H9 (cell line): Measurements from ENCODE around the gene NEURL4. TPM values are rescaled to one million over a fixed set of nuclear protein-coding genes. Genes with fewer than 3 reads are reported as not detected.

Source experiments
- DNase-seq: peaks from one replicate; pipeline ENCODE4 v3.0.0-alpha.2; 2017
- H2AFZ ChIP-seq: one replicate; pipeline ENCODE4 v1.6.1; 2013; ENCODE audit warnings: mild to moderate bottlenecking, low read length, control low read depth, moderate library complexity
- H2AK5ac ChIP-seq: 2 replicates; pipeline ENCODE4 v1.6.1; 2013; ENCODE audit warnings: low read length, control low read depth, mixed read lengths; ENCODE audit not compliant: insufficient read length
- H2BK120ac ChIP-seq: one replicate; pipeline ENCODE4 v1.6.1; 2013; ENCODE audit warnings: low read depth, mild to moderate bottlenecking, low read length, control low read depth, inconsistent platforms; ENCODE audit not compliant: poor library complexity, severe bottlenecking
- H2BK12ac ChIP-seq: 2 replicates; pipeline ENCODE4 v1.6.1; 2013; ENCODE audit warnings: low read length, control low read depth, mixed read lengths, low read depth; ENCODE audit not compliant: insufficient read length
- H2BK15ac ChIP-seq: 2 replicates; pipeline ENCODE4 v1.6.1; 2013; ENCODE audit warnings: low read depth, low read length, control low read depth
- H2BK20ac ChIP-seq: one replicate; pipeline ENCODE4 v1.6.1; 2013; ENCODE audit warnings: low read depth, mild to moderate bottlenecking, low read length, control low read depth, inconsistent platforms; ENCODE audit not compliant: poor library complexity, severe bottlenecking
- H2BK5ac ChIP-seq: 2 replicates; pipeline ENCODE4 v1.6.1; 2013; ENCODE audit warnings: low read length, control low read depth, mixed read lengths; ENCODE audit not compliant: insufficient read length
- H3K14ac ChIP-seq: 2 replicates; pipeline ENCODE4 v1.6.1; 2013; ENCODE audit warnings: low read length, control low read depth; ENCODE audit not compliant: insufficient read depth
- H3K18ac ChIP-seq: 2 replicates; pipeline ENCODE4 v1.6.1; 2013; ENCODE audit warnings: low read depth, mild to moderate bottlenecking, mixed read lengths, low read length, control low read depth; ENCODE audit not compliant: insufficient read length
- H3K23ac ChIP-seq: 2 replicates; pipeline ENCODE4 v1.6.1; 2013; ENCODE audit warnings: low read length, control low read depth, mixed read lengths, low read depth; ENCODE audit not compliant: insufficient read length
- H3K23me2 ChIP-seq: 2 replicates; pipeline ENCODE4 v1.6.1; 2013; ENCODE audit warnings: low read depth, mild to moderate bottlenecking, mixed read lengths, low read length, control low read depth; ENCODE audit not compliant: insufficient read length, poor library complexity, severe bottlenecking
- H3K27ac ChIP-seq: 2 replicates; pipeline ENCODE4 v1.5.1; 2013; ENCODE audit warnings: low read length, control low read depth, mixed read lengths, low read depth; ENCODE audit not compliant: insufficient read length
- H3K27me3 ChIP-seq: 2 replicates; pipeline ENCODE4 v1.6.1; 2013; ENCODE audit warnings: low read length, control low read depth, inconsistent platforms; ENCODE audit not compliant: insufficient read depth
- H3K4ac ChIP-seq: 2 replicates; pipeline ENCODE4 v1.6.1; 2013; ENCODE audit warnings: low read depth, mild to moderate bottlenecking, control low read depth, inconsistent platforms, low read length, moderate library complexity
- H3K4me1 ChIP-seq: 2 replicates; pipeline ENCODE4 v1.6.1; 2013; ENCODE audit warnings: low read length, control low read depth, inconsistent platforms; ENCODE audit not compliant: insufficient read depth
- H3K4me2 ChIP-seq: 2 replicates; pipeline ENCODE4 v1.6.1; 2013; ENCODE audit warnings: low read length, control low read depth, mixed read lengths; ENCODE audit not compliant: insufficient read length, insufficient read depth
- H3K56ac ChIP-seq: 2 replicates; pipeline ENCODE4 v1.6.1; 2013; ENCODE audit warnings: low read depth, mild to moderate bottlenecking, mixed read lengths, low read length, control low read depth; ENCODE audit not compliant: insufficient read length
- H3K79me1 ChIP-seq: 2 replicates; pipeline ENCODE4 v1.6.1; 2013; ENCODE audit warnings: low read depth, mild to moderate bottlenecking, moderate library complexity, low read length, control low read depth, inconsistent platforms; ENCODE audit not compliant: insufficient read depth, poor library complexity, severe bottlenecking
- H3K79me2 ChIP-seq: 2 replicates; pipeline ENCODE4 v1.6.1; 2013; ENCODE audit warnings: low read length, control low read depth, inconsistent platforms; ENCODE audit not compliant: insufficient read depth
- H3K9ac ChIP-seq: 2 replicates; pipeline ENCODE4 v1.6.1; 2013; ENCODE audit warnings: low read length, control low read depth, mixed read lengths; ENCODE audit not compliant: insufficient read length; ENCODE audit errors: extremely low read depth
- H3K9me3 ChIP-seq: one replicate; pipeline ENCODE4 v1.6.1; 2013; ENCODE audit warnings: low read depth, low read length, inconsistent platforms; ENCODE audit not compliant: control insufficient read depth
- H3T11ph ChIP-seq: one replicate; pipeline ENCODE4 v1.6.1; 2013; ENCODE audit warnings: mild to moderate bottlenecking, low read length, control low read depth, inconsistent platforms
- H4K20me1 ChIP-seq: one replicate; pipeline ENCODE4 v1.6.1; 2013; ENCODE audit not compliant: control insufficient read depth, insufficient read length, insufficient read depth
- H4K5ac ChIP-seq: 2 replicates; pipeline ENCODE4 v1.6.1; 2013; ENCODE audit warnings: low read depth, mild to moderate bottlenecking, mixed read lengths, low read length, control low read depth; ENCODE audit not compliant: insufficient read length
- H4K8ac ChIP-seq: replicated peaks from 2 replicates; pipeline ENCODE4 v1.6.1; 2013; ENCODE audit warnings: low read length, control low read depth, mixed read lengths, low read depth; ENCODE audit not compliant: insufficient read length
- H4K91ac ChIP-seq: 2 replicates; pipeline ENCODE4 v1.6.1; 2013; ENCODE audit warnings: low read depth, mild to moderate bottlenecking, moderate library complexity, mixed read lengths, low read length, control low read depth; ENCODE audit not compliant: insufficient read length
- H3K27ac Mint-ChIP-seq, 3 experiments: 2 replicates in 2 of 3; 3 replicates in 1 of 3; pipeline ENCODE4 v1.8.0; 2020 to 2021; ENCODE audit warnings: mixed read lengths in 3 of 3, mild to moderate bottlenecking in 1 of 3, moderate library complexity in 1 of 3
- H3K27me3 Mint-ChIP-seq: 2 replicates; pipeline ENCODE4 v1.8.0; 2021; ENCODE audit warnings: low read depth, mild to moderate bottlenecking, moderate library complexity, mixed read lengths
- H3K36me3 Mint-ChIP-seq, 3 experiments: 2 replicates in 2 of 3; 3 replicates in 1 of 3; pipeline ENCODE4 v1.8.0; 2020 to 2021; ENCODE audit warnings: low read depth in 3 of 3, mixed read lengths in 3 of 3; ENCODE audit not compliant: insufficient read depth in 1 of 3
- H3K4me1 Mint-ChIP-seq, 2 experiments: 2 replicates each; pipeline ENCODE4 v1.8.0; 2020; ENCODE audit warnings: mixed read lengths in 2 of 2
- H3K4me3 Mint-ChIP-seq, 2 experiments: 2 replicates in 1 of 2; 3 replicates in 1 of 2; pipeline ENCODE4 v1.8.0; 2020 to 2021; ENCODE audit warnings: mild to moderate bottlenecking in 2 of 2, mixed read lengths in 2 of 2, moderate library complexity in 1 of 2
- H3K9me3 Mint-ChIP-seq, 2 experiments: 2 replicates in 1 of 2; 3 replicates in 1 of 2; pipeline ENCODE4 v1.8.0; 2020; ENCODE audit warnings: mild to moderate bottlenecking in 2 of 2, mixed read lengths in 2 of 2, moderate library complexity in 1 of 2
- WGBS: extraction: QIAGEN DNeasy Blood & Tissue Kit; methylation state at CpG from one replicate; pipeline ENCODE4 v1.1.7; 2013; ENCODE audit warnings: missing lambda C conversion rate, low lambda C conversion rate, mixed read lengths; ENCODE audit not compliant: insufficient read length; ENCODE audit errors: extremely low coverage; 5-methylcytosine and 5-hydroxymethylcytosine counted together
- total RNA-seq: library from RNA; stranded (reverse); gene quantifications from 2 replicates; pipeline ENCODE4 v1.2.1, GENCODE V29; 2021
- TF ChIP-seq, protein P1 (sequence below): fragments of 200-600 bp; sonication (generic); conservative IDR thresholded peaks from 3 replicates; pipeline ENCODE4 v1.8.0; 2021; ENCODE audit warnings: antibody characterized with exemption, mild to moderate bottlenecking

The NEURL4 gene
- total RNA-seq, 1 experiment from 2014 or later, result 54.8 TPM

GRCh38 chr17:7347630-7348477 is 18.7 kb upstream of the NEURL4 start:
- Mint-ChIP-seq H3K27me3 (peaks cover 5% of the 10 kb centered on the region), H3K36me3 (peaks cover 0 to 2% (median 0%) of the 10 kb centered on the region in 3 experiments; a peak in 2 of 7 replicates), H3K4me3 (peak overlapping the region in 1 of 2 experiments; percentile 40; a peak in 1 of 5 replicates), H3K9me3 (no peaks in the 10 kb centered on the region), H3K4me1 (peaks cover 18 to 20% of the 10 kb centered on the region in 2 experiments), H3K27ac (peak overlapping the region in 1 of 3 experiments; percentile 40; a peak in 1 of 7 replicates)
- TF ChIP-seq, protein P1, sequence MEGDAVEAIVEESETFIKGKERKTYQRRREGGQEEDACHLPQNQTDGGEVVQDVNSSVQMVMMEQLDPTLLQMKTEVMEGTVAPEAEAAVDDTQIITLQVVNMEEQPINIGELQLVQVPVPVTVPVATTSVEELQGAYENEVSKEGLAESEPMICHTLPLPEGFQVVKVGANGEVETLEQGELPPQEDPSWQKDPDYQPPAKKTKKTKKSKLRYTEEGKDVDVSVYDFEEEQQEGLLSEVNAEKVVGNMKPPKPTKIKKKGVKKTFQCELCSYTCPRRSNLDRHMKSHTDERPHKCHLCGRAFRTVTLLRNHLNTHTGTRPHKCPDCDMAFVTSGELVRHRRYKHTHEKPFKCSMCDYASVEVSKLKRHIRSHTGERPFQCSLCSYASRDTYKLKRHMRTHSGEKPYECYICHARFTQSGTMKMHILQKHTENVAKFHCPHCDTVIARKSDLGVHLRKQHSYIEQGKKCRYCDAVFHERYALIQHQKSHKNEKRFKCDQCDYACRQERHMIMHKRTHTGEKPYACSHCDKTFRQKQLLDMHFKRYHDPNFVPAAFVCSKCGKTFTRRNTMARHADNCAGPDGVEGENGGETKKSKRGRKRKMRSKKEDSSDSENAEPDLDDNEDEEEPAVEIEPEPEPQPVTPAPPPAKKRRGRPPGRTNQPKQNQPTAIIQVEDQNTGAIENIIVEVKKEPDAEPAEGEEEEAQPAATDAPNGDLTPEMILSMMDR, result no peak
- DNase-seq, result no peak
- no peak overlapping the region for H2AK5ac ChIP-seq
- no peak overlapping the region for H2AFZ ChIP-seq
- H3K23me2 ChIP-seq, result peaks cover 12% of the 10 kb centered on the region
- H4K5ac ChIP-seq, result no peak overlapping the region
- H3K23ac ChIP-seq, result no peak overlapping the region
- no peak overlapping the region for H3K4me2 ChIP-seq
- 0 out of 2 replicates have a peak, but pooled peaks cover 2% of the 10 kb centered on the region for H3K4me1 ChIP-seq
- H4K91ac ChIP-seq, result no peak overlapping the region
- H2BK120ac ChIP-seq, result no peak overlapping the region
- H3K9ac ChIP-seq, result no peak overlapping the region
- no peak overlapping the region for H3K14ac ChIP-seq
- no peak overlapping the region for H3K4ac ChIP-seq
- no peak overlapping the region for H2BK15ac ChIP-seq
- no CpG with 5 or more reads among the region's 19 CpGs for WGBS
- H4K8ac ChIP-seq, result no peak overlapping the region
- no peak overlapping the region for H3K27ac ChIP-seq
- no peak overlapping the region for H3K18ac ChIP-seq
- no peak overlapping the region for H3K56ac ChIP-seq
- H3K27me3 ChIP-seq, result no peaks in the 10 kb centered on the region
- no peak overlapping the region for H3T11ph ChIP-seq
- no peak overlapping the region for H2BK12ac ChIP-seq
- no peaks in the 10 kb centered on the region for H3K79me1 ChIP-seq
- H4K20me1 ChIP-seq, result no peaks in the 10 kb centered on the region
- H2BK20ac ChIP-seq, result no peak overlapping the region
- no peaks in the 10 kb centered on the region for H3K9me3 ChIP-seq
- no peak overlapping the region for H2BK5ac ChIP-seq
- H3K79me2 ChIP-seq, result no peaks in the 10 kb centered on the region
